Measurements from ENCODE around the gene ATP6V1C2.
A peak's percentile ranks its signal among the peaks of the same experiment; 100 is the strongest.

The ATP6V1C2 gene

GRCh38 chr2:10788855-10789254, 67.4 kb downstream of the ATP6V1C2 start:
- no peak for TF ChIP-seq CTCF (IDR thresholded peaks at IDR 0.05; ENCODE audit: low read depth, low read length, missing control alignments)
- Histone ChIP-seq H3K27me3 (replicated peaks) (no peaks in the 10 kb centered on the region), H3K36me3 (replicated peaks) (peaks cover 88% of the 10 kb centered on the region), H3K27ac (no peak overlapping the region), H3K4me3 (ENCODE audit: low read depth, low read length) (no peak overlapping the region)
- in situ Hi-C loops (cut with HindIII; ENCODE audit: low pct_ligation_motif_present, low sequenced_read_pairs), result no loop called here
- no peak for DNase-seq

- no peaks in the 10 kb centered on the region for H3K27me3 ChIP-seq (replicated peaks)
- no peak for TF ChIP-seq CTCF (IDR thresholded peaks at IDR 0.05; ENCODE audit: low read depth, low read length, missing control alignments)
- peaks cover 85% of the 10 kb centered on the region for H3K36me3 ChIP-seq (replicated peaks)
- no peak overlapping the region for H3K27ac ChIP-seq
- no peak for DNase-seq
- no peak overlapping the region for H3K4me3 ChIP-seq (ENCODE audit: low read depth, low read length)
- in situ Hi-C loops (cut with HindIII; ENCODE audit: low pct_ligation_motif_present, low sequenced_read_pairs), result no loop called here
These were observed 69.0 kb downstream of the ATP6V1C2 start for GRCh38 chr2:10790228-10790973.

- H3K27me3 ChIP-seq (replicated peaks), result no peaks in the 10 kb centered on the region
- H3K4me3 ChIP-seq (ENCODE audit: low read depth, low read length), result no peak overlapping the region
- no peak for TF ChIP-seq CTCF (IDR thresholded peaks at IDR 0.05; ENCODE audit: low read depth, low read length, missing control alignments)
- H3K36me3 ChIP-seq (replicated peaks), result peaks cover 81% of the 10 kb centered on the region
- DNase-seq, result no peak
- in situ Hi-C loops (cut with HindIII; ENCODE audit: low pct_ligation_motif_present, low sequenced_read_pairs), result no loop called here
- no peak overlapping the region for H3K27ac ChIP-seq
These were observed 70.7 kb downstream of the ATP6V1C2 start for GRCh38 chr2:10792001-10792634.

GRCh38 chr2:10792660-10793400, 71.4 kb downstream of the ATP6V1C2 start:
- H3K36me3 ChIP-seq (replicated peaks), result peaks cover 78% of the 10 kb centered on the region
- in situ Hi-C loops (cut with HindIII; ENCODE audit: low pct_ligation_motif_present, low sequenced_read_pairs), result no loop called here

DNA sequence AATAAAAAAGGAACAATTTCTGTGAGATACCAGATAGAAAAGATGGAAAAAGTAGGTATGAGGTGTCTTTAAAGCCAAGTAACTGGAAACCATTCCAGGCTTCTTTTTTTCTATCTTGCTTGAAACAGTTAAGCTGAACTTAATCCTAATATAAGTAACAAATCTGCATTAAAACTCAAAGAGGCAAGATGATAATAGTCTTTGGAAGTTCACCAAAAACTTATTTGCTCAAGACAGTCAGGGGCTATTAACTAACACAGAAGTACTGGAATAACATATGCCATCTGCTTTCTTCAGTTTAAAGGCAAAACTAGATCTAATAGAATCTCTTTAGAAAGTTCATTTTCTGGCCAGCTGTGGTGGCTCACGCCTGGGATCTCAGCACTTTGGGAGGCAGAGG, 72.4 kb downstream of the ATP6V1C2 start:
- in situ Hi-C loops (cut with HindIII; ENCODE audit: low pct_ligation_motif_present, low sequenced_read_pairs), result no loop called here
- peaks cover 70% of the 10 kb centered on the region for H3K36me3 ChIP-seq (replicated peaks)
- TF ChIP-seq CTCF (IDR thresholded peaks at IDR 0.05; ENCODE audit: low read depth, low read length, missing control alignments), result no peak

More at GRCh38 chr2:10792660-10793400, 71.4 kb downstream of the ATP6V1C2 start:
- TF ChIP-seq CTCF (IDR thresholded peaks at IDR 0.05; ENCODE audit: low read depth, low read length, missing control alignments), result peak; percentile 33
- H3K27ac ChIP-seq, result no peak overlapping the region
- H3K4me3 ChIP-seq (ENCODE audit: low read depth, low read length), result no peak overlapping the region
- no peaks in the 10 kb centered on the region for H3K27me3 ChIP-seq (replicated peaks)
- DNase-seq, result no peak

More for the DNA sequence above, 72.4 kb downstream of the ATP6V1C2 start:
- DNase-seq, result no peak
- no peaks in the 10 kb centered on the region for H3K27me3 ChIP-seq (replicated peaks)
- no peak overlapping the region for H3K27ac ChIP-seq
- H3K4me3 ChIP-seq (ENCODE audit: low read depth, low read length), result no peak overlapping the region
